ENCODE data around the gene GPR143.

DNA sequence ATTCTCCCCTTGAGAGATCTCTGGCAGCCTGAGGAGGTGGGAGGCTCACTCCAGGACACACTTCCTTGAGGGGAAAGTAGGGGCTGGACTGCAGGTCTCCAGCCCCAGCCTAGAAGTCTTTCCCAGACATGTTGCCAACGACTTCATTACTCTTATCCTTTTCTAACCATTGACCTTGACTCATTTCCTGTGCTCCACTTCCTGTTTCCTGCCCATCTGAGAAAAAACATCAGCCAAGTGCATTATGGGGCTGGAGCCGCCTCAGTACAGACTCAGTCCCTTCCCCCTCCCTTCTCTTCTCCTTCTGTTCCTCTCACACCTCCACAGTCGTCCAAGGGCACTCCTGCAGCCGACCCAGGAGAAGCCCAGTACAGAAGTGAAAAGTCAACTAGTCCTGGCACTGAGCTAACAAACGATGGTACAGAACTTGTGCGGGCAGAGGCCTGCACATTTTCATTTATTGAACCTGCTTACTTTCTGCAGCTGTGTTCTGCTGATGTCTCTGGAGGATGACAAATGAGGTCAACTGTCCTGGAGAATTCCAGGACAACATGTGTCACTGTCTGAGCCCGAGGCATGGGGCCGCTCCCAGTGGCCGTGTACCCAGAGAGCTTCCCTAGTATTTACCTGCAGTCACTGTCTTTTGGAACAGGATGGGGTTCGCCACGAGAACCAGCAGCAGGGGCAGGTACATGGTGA is 20.1 kb downstream of the GPR143 start:
- no peak for TF ChIP-seq EZH2 (IDR thresholded peaks at IDR 0.05; ENCODE audit: borderline replicate concordance, low read depth, low read length, severe bottlenecking)
- TF ChIP-seq, protein P1, sequence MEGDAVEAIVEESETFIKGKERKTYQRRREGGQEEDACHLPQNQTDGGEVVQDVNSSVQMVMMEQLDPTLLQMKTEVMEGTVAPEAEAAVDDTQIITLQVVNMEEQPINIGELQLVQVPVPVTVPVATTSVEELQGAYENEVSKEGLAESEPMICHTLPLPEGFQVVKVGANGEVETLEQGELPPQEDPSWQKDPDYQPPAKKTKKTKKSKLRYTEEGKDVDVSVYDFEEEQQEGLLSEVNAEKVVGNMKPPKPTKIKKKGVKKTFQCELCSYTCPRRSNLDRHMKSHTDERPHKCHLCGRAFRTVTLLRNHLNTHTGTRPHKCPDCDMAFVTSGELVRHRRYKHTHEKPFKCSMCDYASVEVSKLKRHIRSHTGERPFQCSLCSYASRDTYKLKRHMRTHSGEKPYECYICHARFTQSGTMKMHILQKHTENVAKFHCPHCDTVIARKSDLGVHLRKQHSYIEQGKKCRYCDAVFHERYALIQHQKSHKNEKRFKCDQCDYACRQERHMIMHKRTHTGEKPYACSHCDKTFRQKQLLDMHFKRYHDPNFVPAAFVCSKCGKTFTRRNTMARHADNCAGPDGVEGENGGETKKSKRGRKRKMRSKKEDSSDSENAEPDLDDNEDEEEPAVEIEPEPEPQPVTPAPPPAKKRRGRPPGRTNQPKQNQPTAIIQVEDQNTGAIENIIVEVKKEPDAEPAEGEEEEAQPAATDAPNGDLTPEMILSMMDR (IDR thresholded peaks at IDR 0.05; ENCODE audit: extremely low read depth in 1 of 2, insufficient read depth in 1 of 2, low read depth in 1 of 2, low read length in 2 of 2), result no peak
- peak; percentile 20 for TF ChIP-seq POLR2A (IDR thresholded peaks at IDR 0.05; ENCODE audit: low read depth, low read length)
- peak; percentile 50 for TF ChIP-seq FOS (IDR thresholded peaks at IDR 0.05; ENCODE audit: borderline replicate concordance, insufficient read depth, low read length)
- TF ChIP-seq, protein P2, sequence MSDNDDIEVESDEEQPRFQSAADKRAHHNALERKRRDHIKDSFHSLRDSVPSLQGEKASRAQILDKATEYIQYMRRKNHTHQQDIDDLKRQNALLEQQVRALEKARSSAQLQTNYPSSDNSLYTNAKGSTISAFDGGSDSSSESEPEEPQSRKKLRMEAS (IDR thresholded peaks at IDR 0.05; ENCODE audit: insufficient read depth, insufficient read length), result no peak
